Spinal cord (tissue), 10 donors: Measurements from ENCODE around the gene CCT3. TPM values are rescaled to one million over a fixed set of nuclear protein-coding genes. Genes with fewer than 3 reads are reported as not detected.
"Not testable (repeated sequence)": the region's sequence is repeated elsewhere in the genome, so short reads cannot be mapped to it uniquely, and the experiment has no call there.

Experiments
- DNase-seq, 6 donors: peaks; one replicate each; pipeline versions ENCODE4 v3.0.0 to v3.0.0-alpha.2; 2013 to 2015; ENCODE audit warnings: low spot score in 6 of 6, low read depth in 4 of 6
- H3K27ac ChIP-seq: one replicate; pipeline ENCODE4 v1.5.1; 2013; ENCODE audit warnings: low read depth, low read length, control low read depth
- H3K27me3 ChIP-seq: one replicate; pipeline ENCODE4 v1.6.1; 2013; ENCODE audit warnings: low read length; ENCODE audit not compliant: control insufficient read depth, insufficient read depth
- H3K36me3 ChIP-seq: one replicate; pipeline ENCODE4 v1.6.1; 2013; ENCODE audit warnings: low read length; ENCODE audit not compliant: control insufficient read depth, insufficient read depth
- H3K4me1 ChIP-seq: one replicate; pipeline ENCODE4 v1.6.1; 2013; ENCODE audit warnings: low read length; ENCODE audit not compliant: control insufficient read depth, insufficient read depth
- H3K4me3 ChIP-seq: one replicate; pipeline ENCODE4 v1.5.1; 2013; ENCODE audit warnings: low read depth, low read length, control low read depth
- H3K9me3 ChIP-seq: one replicate; pipeline ENCODE4 v1.6.1; 2013; ENCODE audit warnings: low read length; ENCODE audit not compliant: control insufficient read depth, insufficient read depth
- WGBS: methylation state at CpG from one replicate; pipeline ENCODE4 v1.1.5; 2013; ENCODE audit warnings: missing lambda C conversion rate; ENCODE audit not compliant: insufficient coverage; 5-methylcytosine and 5-hydroxymethylcytosine counted together
- polyA plus RNA-seq, 2 donors: library from polyadenylated mRNA; unstranded; fragments of 120-200 nt; gene quantifications; one replicate each; pipeline ENCODE4 v1.2.1, GENCODE V29; 2013; ENCODE audit not compliant: insufficient read length in 2 of 2
- total RNA-seq, 2 donors: library from RNA; depleted of rRNA in 1 of 2; stranded (reverse); fragments of 120-200 nt in 1 of 2; fragments of >200 nt in 1 of 2; gene quantifications; one replicate each; pipeline versions ENCODE4 v1.2.3 to v1.2.4, GENCODE V29; 2013 to 2014
- donor health status: healthy.

The CCT3 gene
- total and polyA plus RNA-seq, 4 donors: 231 to 258 (median 249) TPM

GRCh38 chr1:156369685-156370286 lies 31.7 kb upstream of the CCT3 start:
- H3K4me3 ChIP-seq, H3K36me3 ChIP-seq, DNase-seq, H3K27me3 ChIP-seq, H3K9me3 ChIP-seq, H3K27ac ChIP-seq: not testable (repeated sequence)
- WGBS: 94% methylated on average over 8 of the region's 10 CpGs
- H3K4me1 ChIP-seq: peaks cover 13% of the 10 kb centered on the region

- Histone ChIP-seq H3K27me3 (peaks cover 10% of the 10 kb centered on the region), H3K4me3 (peak within 1 kb of the TSS; percentile 0), H3K27ac (no peak within 1 kb of the TSS), H3K9me3 (no peaks in the 10 kb centered on the region), H3K4me1 (peaks cover 13% of the 10 kb centered on the region), H3K36me3 (no peaks in the 10 kb centered on the region)
- 8% methylated on average over 45 of the region's 48 CpGs for WGBS
- peak in 2 of 6 donors; percentile 18 to 29 for DNase-seq
These were observed 31.0 kb upstream of the CCT3 start, which contains the start of gene RHBG for GRCh38 chr1:156368889-156369684. Gene RHBG, plus strand, starts transcription at chr1:156369211. Its CDS starts 39 bp downstream, at chr1:156369250.

GRCh38 chr1:156368157-156368658 lies 30.1 kb upstream of the CCT3 start:
- no peaks in the 10 kb centered on the region for H3K9me3 ChIP-seq
- no peak for DNase-seq
- no peaks in the 10 kb centered on the region for H3K36me3 ChIP-seq
- H3K4me1 ChIP-seq: peaks cover 13% of the 10 kb centered on the region
- no CpG with 5 or more reads among the region's 7 CpGs for WGBS
- H3K27ac ChIP-seq: no peak overlapping the region
- no peak overlapping the region for H3K4me3 ChIP-seq
- peaks cover 10% of the 10 kb centered on the region for H3K27me3 ChIP-seq

- WGBS: 70% methylated on average over 7 of the region's 9 CpGs
- DNase-seq: no peak
- Histone ChIP-seq H3K4me1 (peaks cover 13% of the 10 kb centered on the region), H3K9me3 (no peaks in the 10 kb centered on the region), H3K27me3 (peaks cover 10% of the 10 kb centered on the region), H3K4me3 (no peak overlapping the region), H3K36me3 (no peaks in the 10 kb centered on the region), H3K27ac (no peak overlapping the region)
These were observed 29.5 kb upstream of the CCT3 start for GRCh38 chr1:156367383-156368156.

GRCh38 chr1:156366378-156367166 lies 28.5 kb upstream of the CCT3 start:
- Histone ChIP-seq H3K27me3 (peaks cover 10% of the 10 kb centered on the region), H3K27ac (no peak overlapping the region), H3K4me3 (no peak overlapping the region), H3K9me3 (no peaks in the 10 kb centered on the region), H3K4me1 (peaks cover 13% of the 10 kb centered on the region), H3K36me3 (no peaks in the 10 kb centered on the region)
- no peak for DNase-seq
- 81% methylated on average over 5 of the region's 5 CpGs for WGBS

- Histone ChIP-seq H3K36me3 (no peaks in the 10 kb centered on the region), H3K27ac (no peak overlapping the region), H3K4me3 (no peak overlapping the region), H3K9me3 (no peaks in the 10 kb centered on the region), H3K4me1 (peaks cover 13% of the 10 kb centered on the region), H3K27me3 (peaks cover 10% of the 10 kb centered on the region)
- no peak for DNase-seq
These were observed 27.7 kb upstream of the CCT3 start for GRCh38 chr1:156365754-156366153.

- no peak for DNase-seq
- H3K4me3 ChIP-seq: no peak overlapping the region
- H3K4me1 ChIP-seq: peaks cover 23% of the 10 kb centered on the region
- WGBS: 91% methylated on average over 9 of the region's 11 CpGs
- no peaks in the 10 kb centered on the region for H3K9me3 ChIP-seq
- H3K27me3 ChIP-seq: peaks cover 9% of the 10 kb centered on the region
- H3K27ac ChIP-seq: no peak overlapping the region
- H3K36me3 ChIP-seq: no peaks in the 10 kb centered on the region
These were observed 22.4 kb upstream of the CCT3 start for GRCh38 chr1:156360534-156360933.

- Histone ChIP-seq H3K9me3 (no peaks in the 10 kb centered on the region), H3K27ac (peak overlapping the region; percentile 27), H3K36me3 (no peaks in the 10 kb centered on the region), H3K4me1 (peaks cover 23% of the 10 kb centered on the region), H3K27me3 (peaks cover 9% of the 10 kb centered on the region), H3K4me3 (no peak overlapping the region)
- peak in 2 of 6 donors; percentile 36 to 41 for DNase-seq
- 23% methylated on average over 6 of the region's 6 CpGs for WGBS
These were observed 21.9 kb upstream of the CCT3 start for GRCh38 chr1:156359973-156360372.

GRCh38 chr1:156359249-156359648 lies 21.2 kb upstream of the CCT3 start:
- DNase-seq: no peak
- peaks cover 9% of the 10 kb centered on the region for H3K27me3 ChIP-seq
- peak overlapping the region; percentile 61 for H3K27ac ChIP-seq
- peaks cover 23% of the 10 kb centered on the region for H3K4me1 ChIP-seq
- no peaks in the 10 kb centered on the region for H3K36me3 ChIP-seq
- 75% methylated on average over 2 of the region's 3 CpGs for WGBS
- H3K4me3 ChIP-seq: no peak overlapping the region
- no peaks in the 10 kb centered on the region for H3K9me3 ChIP-seq
